SW 1271 (cell line): Measurements from ENCODE around the gene CD164L2.

Source experiments
- DNase-seq, 2 experiments: peaks; one replicate each; lab custom pipeline; 2025; lab: John Stamatoyannopoulos, UW

The CD164L2 gene

GRCh38 chr1:27363766-27364695, 19.1 kb downstream of the CD164L2 start:
- DNase-seq: no peak

DNA sequence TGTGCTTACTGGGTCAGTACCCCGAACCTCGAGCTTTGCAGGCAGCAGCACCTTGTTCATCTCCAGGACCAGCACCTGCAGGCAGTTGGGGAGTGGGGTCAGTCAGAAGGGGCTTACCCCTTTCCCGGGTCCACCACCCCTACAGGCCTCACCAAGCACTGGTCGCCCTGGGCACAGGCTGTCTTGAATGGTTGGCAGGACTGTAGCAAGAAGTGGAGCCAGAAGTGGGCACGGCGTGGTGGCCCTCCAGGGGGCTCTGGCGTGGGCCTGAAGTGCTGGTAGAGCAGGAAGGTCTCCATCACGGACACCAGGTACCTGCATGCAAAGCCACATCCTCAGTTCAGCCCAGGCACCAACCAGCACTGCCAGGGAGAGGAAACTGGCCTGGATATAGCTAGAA, 21.6 kb downstream of the CD164L2 start:
- DNase-seq: no peak

DNA sequence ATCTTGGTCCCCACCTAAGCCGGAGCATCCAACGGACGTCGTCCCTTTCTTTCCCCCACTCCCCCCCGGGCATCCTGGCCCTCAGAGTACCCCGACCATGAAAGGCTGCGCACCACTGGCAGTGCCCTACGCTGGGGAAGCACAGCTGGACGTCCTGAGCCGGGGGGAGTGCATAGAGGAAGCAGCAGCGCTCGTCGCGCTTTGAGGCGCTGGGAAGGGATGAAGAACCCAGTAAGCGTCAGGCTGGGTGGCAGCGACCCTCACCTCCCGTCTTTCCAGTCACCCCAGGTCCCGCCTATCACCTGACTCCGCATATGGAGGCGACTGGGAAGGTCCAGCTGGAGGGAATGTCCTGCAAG, 22.1 kb downstream of the CD164L2 start:
- DNase-seq: no peak

GRCh38 chr1:27360159-27361043, 22.7 kb downstream of the CD164L2 start:
- DNase-seq: no peak

DNA sequence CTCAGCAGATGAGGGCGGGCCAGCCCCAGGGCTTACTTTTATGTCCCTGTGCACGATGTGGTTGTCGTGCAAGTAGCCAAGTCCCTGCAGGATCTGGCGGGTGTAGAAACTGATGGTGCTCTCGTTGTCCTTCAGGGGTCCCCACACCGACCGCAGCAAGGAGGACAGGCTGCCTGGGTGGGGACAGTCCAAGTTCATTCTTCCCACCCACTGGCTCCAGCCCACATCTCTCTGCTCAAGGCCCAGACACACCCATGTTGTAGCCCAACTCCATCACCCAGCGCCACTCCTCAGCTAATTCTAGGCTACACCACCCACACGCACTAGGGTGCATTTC, 23.3 kb downstream of the CD164L2 start:
- no peak for DNase-seq

GRCh38 chr1:27358928-27359313, 24.2 kb downstream of the CD164L2 start:
- DNase-seq: no peak

GRCh38 chr1:27358038-27358927, 24.9 kb downstream of the CD164L2 start:
- DNase-seq: no peak

DNA sequence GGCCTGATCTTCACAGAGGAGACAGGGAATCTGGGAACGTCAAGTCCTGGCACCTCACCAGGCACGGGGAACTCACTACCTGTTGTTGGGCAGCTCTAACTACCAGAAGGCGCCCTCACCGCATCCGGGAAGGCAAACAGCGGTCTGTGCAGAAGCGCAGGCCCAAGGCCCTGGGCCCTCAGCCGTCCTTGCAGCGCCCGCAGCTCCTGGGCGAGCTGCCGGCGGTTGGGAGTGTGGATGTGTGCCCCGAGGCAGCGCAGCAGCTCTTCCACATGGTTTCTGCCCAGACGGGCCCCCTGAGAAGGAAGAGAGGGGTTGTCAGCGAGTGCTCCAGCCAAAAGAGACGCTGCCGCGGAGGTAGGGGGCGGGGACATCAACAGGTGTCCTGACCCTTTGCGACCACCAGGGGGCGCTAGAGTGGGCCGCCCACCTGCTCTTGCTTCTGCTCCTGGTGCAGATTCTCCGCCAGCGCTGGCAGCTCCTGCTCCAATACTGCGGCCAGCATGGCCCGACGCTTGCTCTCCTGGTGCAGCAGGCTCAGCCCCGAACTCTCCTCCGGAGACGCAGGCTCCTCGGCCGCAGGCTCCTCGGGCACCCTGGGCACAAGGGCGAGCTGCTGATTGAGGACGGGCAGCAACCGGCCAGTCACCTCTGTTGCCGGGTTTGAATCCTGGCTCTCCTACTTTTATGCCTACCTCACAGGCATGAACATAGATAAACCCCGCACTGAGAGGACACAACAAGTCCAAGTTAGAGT, 25.7 kb downstream of the CD164L2 start:
- no peak for DNase-seq

GRCh38 chr1:27356619-27357280, 26.4 kb downstream of the CD164L2 start:
- DNase-seq: no peak

GRCh38 chr1:27356277-27356618, 26.9 kb downstream of the CD164L2 start:
- DNase-seq: no peak

DNA sequence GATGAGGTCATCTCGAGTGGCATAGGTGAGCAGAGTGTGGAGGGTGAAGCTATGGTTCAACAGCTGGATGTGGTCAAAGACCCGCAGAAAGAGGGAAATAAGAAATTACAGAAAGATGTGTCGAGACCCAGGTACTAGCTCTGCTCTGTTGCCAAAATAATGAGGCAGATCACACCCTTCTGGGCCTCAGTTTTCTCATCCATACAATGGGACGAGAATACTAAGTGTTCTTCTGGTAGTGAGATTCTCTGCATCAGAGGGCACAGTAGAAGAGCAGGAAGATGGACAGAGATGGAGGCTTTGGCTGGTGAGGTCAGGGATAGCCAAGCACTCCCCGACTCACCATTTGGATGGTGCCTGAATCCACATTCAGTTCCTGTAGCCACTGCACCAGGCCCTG, 27.4 kb downstream of the CD164L2 start:
- no peak for DNase-seq

DNA sequence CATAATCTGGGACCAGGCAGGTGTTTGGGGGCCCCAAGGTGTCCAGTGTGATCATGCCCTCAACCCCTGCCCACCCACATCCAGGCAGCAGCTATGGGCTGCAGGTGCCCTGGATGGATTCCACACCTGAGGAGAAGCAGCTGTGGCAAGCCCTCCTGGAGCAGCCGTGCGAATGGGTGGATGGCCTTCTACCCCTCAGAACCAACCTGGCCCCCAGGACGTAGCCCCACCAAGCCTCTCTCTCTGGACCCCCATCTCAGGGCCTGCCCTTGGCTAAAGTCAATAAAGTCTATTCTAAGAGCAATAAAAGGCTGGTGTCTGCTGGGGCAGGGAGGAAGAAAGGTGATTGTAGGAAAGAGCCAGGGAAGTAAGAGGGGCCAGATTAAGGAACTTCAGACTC, 29.5 kb downstream of the CD164L2 start:
- DNase-seq: no peak

DNA sequence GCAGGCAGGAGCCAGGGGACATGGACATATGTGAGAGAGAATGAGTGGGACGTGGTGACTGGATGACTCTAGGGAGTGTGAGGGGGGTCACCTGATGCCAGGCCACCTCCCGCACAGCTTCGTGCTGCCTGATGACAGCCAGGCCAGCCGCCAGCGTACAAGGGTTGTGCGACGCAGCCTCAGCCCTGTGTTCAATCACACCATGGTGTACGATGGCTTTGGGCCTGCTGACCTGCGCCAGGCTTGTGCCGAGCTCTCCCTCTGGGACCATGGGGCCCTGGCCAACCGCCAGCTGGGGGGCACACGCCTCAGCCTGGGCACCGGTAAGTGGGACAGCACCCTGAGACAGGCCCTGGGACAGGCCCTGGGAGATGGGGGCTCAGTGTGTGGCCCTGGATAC, 30.0 kb downstream of the CD164L2 start:
- no peak for DNase-seq

GRCh38 chr1:27351541-27352107, 31.5 kb downstream of the CD164L2 start:
- no peak for DNase-seq

DNA sequence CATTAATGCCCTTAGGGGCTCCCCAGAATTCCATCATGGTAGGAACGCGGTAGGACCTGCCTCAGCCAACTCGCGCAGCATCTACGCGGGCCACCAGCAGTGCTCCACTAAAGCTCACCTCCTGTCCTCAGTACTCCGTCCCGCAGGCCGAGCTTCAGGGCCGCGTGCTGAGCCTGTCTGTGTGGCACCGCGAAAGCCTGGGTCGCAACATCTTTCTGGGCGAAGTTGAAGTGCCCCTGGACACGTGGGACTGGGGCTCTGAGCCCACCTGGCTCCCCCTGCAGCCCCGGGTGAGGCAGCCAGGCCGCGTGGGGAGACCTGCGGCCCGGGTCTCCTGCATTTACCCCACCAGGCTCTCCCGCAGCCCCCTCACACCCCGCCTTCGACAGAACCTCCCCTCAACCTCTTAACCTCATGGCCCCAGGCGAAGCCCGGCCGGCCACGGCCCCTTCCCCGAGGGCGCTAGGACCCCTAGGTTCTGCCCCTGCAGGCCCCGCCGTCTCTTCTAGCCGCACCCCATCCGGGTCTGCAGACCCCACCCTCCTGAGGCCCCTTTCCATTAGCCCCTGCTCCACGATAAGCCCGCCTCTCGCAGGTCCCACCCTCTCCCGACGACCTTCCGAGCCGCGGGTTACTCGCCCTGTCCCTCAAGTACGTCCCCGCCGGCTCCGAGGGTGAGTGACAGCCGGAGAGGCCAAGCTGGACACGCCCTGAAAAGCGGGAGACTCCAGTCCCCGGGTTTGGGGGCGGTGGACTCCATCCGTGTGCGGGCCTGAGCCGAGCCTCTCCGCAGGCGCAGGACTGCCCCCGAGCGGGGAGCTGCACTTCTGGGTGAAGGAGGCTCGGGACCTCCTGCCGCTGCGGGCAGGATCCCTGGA, 32.2 kb downstream of the CD164L2 start:
- DNase-seq: no peak

DNA sequence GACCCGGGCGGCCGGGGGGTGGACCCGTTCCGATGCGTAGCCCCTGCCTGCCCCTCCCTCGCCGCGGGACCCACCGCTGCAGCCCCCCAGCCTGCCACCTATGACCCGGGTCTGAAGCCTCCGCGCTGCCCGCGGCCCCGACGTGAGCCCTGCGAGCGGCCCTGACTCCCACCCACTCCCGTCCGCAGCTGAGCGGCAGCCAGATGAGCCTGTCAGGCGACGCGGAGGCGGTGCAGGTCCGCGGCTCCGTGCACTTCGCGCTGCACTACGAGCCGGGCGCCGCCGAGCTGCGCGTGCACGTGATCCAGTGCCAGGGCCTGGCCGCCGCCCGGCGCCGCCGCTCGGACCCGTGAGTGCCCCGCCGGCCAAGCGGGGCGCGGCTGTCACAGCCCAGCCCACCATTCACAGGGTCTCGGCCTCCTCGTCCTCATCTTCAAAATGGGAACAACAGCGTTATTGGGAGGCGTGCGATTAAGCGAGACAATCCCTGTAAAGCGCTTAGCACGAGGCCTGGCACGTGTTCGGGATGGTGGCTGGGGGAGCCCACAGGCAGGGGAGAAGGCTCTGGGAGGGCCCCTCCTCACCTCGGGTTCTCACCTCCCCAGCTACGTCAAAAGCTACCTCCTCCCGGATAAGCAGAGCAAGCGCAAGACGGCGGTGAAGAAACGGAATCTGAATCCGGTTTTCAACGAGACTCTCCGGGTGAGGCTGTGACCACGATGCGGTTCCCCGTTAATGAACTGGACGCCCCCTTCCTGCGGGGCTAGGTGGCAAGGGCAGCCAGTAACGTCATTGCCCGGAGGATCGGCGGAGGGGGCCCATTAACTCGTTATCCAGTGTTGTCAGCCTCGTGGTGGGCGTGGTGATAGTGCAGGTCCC, 33.1 kb downstream of the CD164L2 start:
- no peak for DNase-seq

- no peak for DNase-seq
These were observed 34.0 kb downstream of the CD164L2 start for GRCh38 chr1:27348861-27349783.
